K562 (cell line): ENCODE results near the gene CHRNA10. TPM values are rescaled to one million over a fixed set of nuclear protein-coding genes. Genes with fewer than 3 reads are reported as not detected.
"Not testable (repeated sequence)": the region's sequence is repeated elsewhere in the genome, so short reads cannot be mapped to it uniquely, and the experiment has no call there.

Source experiments
- ATAC-seq: fragments of 200-7000 bp; cut with Tn5 transposase; 3 replicates; pipeline ENCODE4 v1.9.1; 2020; ENCODE audit warnings: moderate library complexity
- BruUV-seq: library from RNA; stranded (reverse); fragments of 400-500 nt; replicated peaks from 2 replicates; lab custom pipeline; 2021; lab: Mats Ljungman, UMichigan
- CTCF ChIA-PET: fragments of 300-600 bp; formaldehyde crosslinking; extraction: SDS; loops from one replicate; lab custom pipeline; 2021; ENCODE audit warnings: low intra/inter-chr PET ratio; lab: Yijun Ruan, JAX
- POLR2A ChIA-PET: fragments of 300-600, 350-650 bp; sonication (Branson Sonifier 250); formaldehyde crosslinking; extraction: SDS; loops from one replicate; lab custom pipeline; 2021; ENCODE audit warnings: antibody characterized with exemption, inconsistent platforms; lab: Yijun Ruan, JAX
- DNase-seq, 4 experiments: peaks; one replicate each; pipeline versions ENCODE4 v3.0.0 to v3.0.0-alpha.2; 2011 to 2018; ENCODE audit warnings: low spot score in 3 of 4, mixed read lengths in 3 of 4; ENCODE audit errors: extremely low read depth in 1 of 4
- FAIRE-seq: peaks from 2 replicates; lab custom pipeline; 2011; peaks lifted over from hg19 to GRCh38; lab: Jason Lieb, UNC
- H2AFZ ChIP-seq: 2 replicates; pipeline ENCODE4 v1.6.0; 2011; ENCODE audit warnings: low read depth, low read length, control low read depth, inconsistent platforms
- H3K27ac ChIP-seq: fragments of 200-600 bp; 3 replicates; pipeline ENCODE4 v1.8.0; 2011; ENCODE audit warnings: low read depth, mild to moderate bottlenecking, control low read depth, inconsistent platforms, low read length, moderate library complexity, mixed read lengths; ENCODE audit errors: extremely low read depth
- H3K27me3 ChIP-seq, 2 experiments: fragments of 300-600 bp in 1 of 2; 2 replicates in 1 of 2; 3 replicates in 1 of 2; pipeline versions ENCODE4 v1.6.0 to v1.8.0; 2011; ENCODE audit warnings: inconsistent platforms in 2 of 2, low read length in 2 of 2, mild to moderate bottlenecking in 1 of 2, mixed read lengths in 1 of 2, moderate library complexity in 1 of 2; ENCODE audit not compliant: control insufficient read depth in 2 of 2, insufficient read depth in 2 of 2
- H3K36me3 ChIP-seq: fragments of 300-600 bp; 3 replicates; pipeline ENCODE4 v1.8.0; 2011; ENCODE audit warnings: mild to moderate bottlenecking, low read length, inconsistent platforms; ENCODE audit not compliant: control insufficient read depth, insufficient read depth
- H3K4me1 ChIP-seq, 2 experiments: fragments of 200-600 bp in 1 of 2; replicated peaks in 1 of 2; 2 replicates in 1 of 2; 3 replicates in 1 of 2; pipeline versions ENCODE4 v1.5.1 to v1.8.0; 2011; ENCODE audit warnings: inconsistent platforms in 2 of 2, low read length in 2 of 2, mild to moderate bottlenecking in 1 of 2, mixed read lengths in 1 of 2, moderate library complexity in 1 of 2; ENCODE audit not compliant: control insufficient read depth in 2 of 2, insufficient read depth in 2 of 2
- H3K4me2 ChIP-seq: 2 replicates; pipeline ENCODE4 v1.6.1; 2011; ENCODE audit warnings: low read length, control low read depth, inconsistent platforms, mixed read lengths; ENCODE audit not compliant: insufficient read depth
- H3K4me3 ChIP-seq: fragments of 200-600 bp; sonication (generic), shearing (Covaris generic); 2 replicates; pipeline ENCODE4 v1.5.1; 2016; ENCODE audit warnings: control low read depth, inconsistent platforms
- H3K79me2 ChIP-seq: fragments of 200-600 bp; 3 replicates; pipeline ENCODE4 v1.8.0; 2011; ENCODE audit warnings: low read length, inconsistent platforms; ENCODE audit not compliant: control insufficient read depth, insufficient read depth
- H3K9ac ChIP-seq, 2 experiments: 2 replicates each; pipeline versions ENCODE4 v1.6.0 to v1.6.1; 2011; ENCODE audit warnings: low read depth in 2 of 2, low read length in 2 of 2, control low read depth in 1 of 2, inconsistent platforms in 1 of 2, mild to moderate bottlenecking in 1 of 2, mixed read lengths in 1 of 2; ENCODE audit not compliant: insufficient read depth in 1 of 2
- H3K9me1 ChIP-seq: one replicate; pipeline ENCODE4 v1.6.0; 2011; ENCODE audit warnings: inconsistent platforms, mild to moderate bottlenecking, low read length, moderate library complexity; ENCODE audit not compliant: control insufficient read depth, insufficient read depth
- H3K9me3 ChIP-seq: replicated peaks from 2 replicates; pipeline ENCODE4 v1.5.1; 2011; ENCODE audit warnings: low read depth, low read length, inconsistent platforms; ENCODE audit not compliant: control insufficient read depth, insufficient read depth
- H4K20me1 ChIP-seq: replicated peaks from 2 replicates; pipeline ENCODE4 v1.6.1; 2011; ENCODE audit warnings: low read length, inconsistent platforms, mixed read lengths; ENCODE audit not compliant: control insufficient read depth, insufficient read depth
- ARID1B ChIP-seq: fragments of 450-650 bp; IDR thresholded peaks from 2 replicates; pipeline ENCODE4 v1.6.1; 2016; ENCODE audit warnings: antibody characterized with exemption, mild to moderate bottlenecking, inconsistent platforms
- CBFA2T2 ChIP-seq: fragments of 450-650 bp; conservative IDR thresholded peaks from 2 replicates; pipeline ENCODE4 v1.6.1; 2017; ENCODE audit warnings: mild to moderate bottlenecking
- CBFA2T3 ChIP-seq: fragments of 450-650 bp; IDR thresholded peaks from 2 replicates; pipeline ENCODE4 v1.6.1; 2017
- ETV5 ChIP-seq: sonication (generic); formaldehyde crosslinking; IDR thresholded peaks from 2 replicates; pipeline ENCODE4 v1.4.0; 2020; ENCODE audit warnings: low read depth, mild to moderate bottlenecking, missing genetic modification reagents
- KDM1A ChIP-seq, 2 experiments: fragments of 450-650 bp; IDR thresholded peaks; 2 replicates each; pipeline ENCODE4 v1.6.1; 2016; ENCODE audit warnings: mild to moderate bottlenecking in 2 of 2
- NCOR1 ChIP-seq: fragments of 450-650 bp; IDR thresholded peaks from 2 replicates; pipeline ENCODE4 v1.6.1; 2016; ENCODE audit warnings: mild to moderate bottlenecking, moderate library complexity
- RBBP5 ChIP-seq: fragments of 200-600 bp; sonication (generic); IDR thresholded peaks from 2 replicates; pipeline ENCODE4 v1.6.1; 2012; ENCODE audit warnings: borderline replicate concordance, mild to moderate bottlenecking, low read length, control low read depth, inconsistent platforms; ENCODE audit not compliant: insufficient read depth, poor library complexity, severe bottlenecking
- SMARCE1 ChIP-seq: fragments of 450-650 bp; IDR thresholded peaks from 2 replicates; pipeline ENCODE4 v1.7.1; 2016; ENCODE audit warnings: mild to moderate bottlenecking
- TAL1 ChIP-seq: fragments of 450-650 bp; IDR thresholded peaks from 2 replicates; pipeline ENCODE4 v1.6.1; 2016; ENCODE audit warnings: mild to moderate bottlenecking
- TCF3 ChIP-seq: sonication (generic); formaldehyde crosslinking; IDR thresholded peaks from 2 replicates; pipeline ENCODE4 v1.4.0; 2020; ENCODE audit warnings: mild to moderate bottlenecking, missing genetic modification reagents
- TRIM24 ChIP-seq, 2 experiments: fragments of 450-650 bp; IDR thresholded peaks; 2 replicates each; pipeline ENCODE4 v1.6.1; 2016
- ZBTB5 ChIP-seq: fragments of 450-650 bp; IDR thresholded peaks from 2 replicates; pipeline ENCODE4 v1.6.1; 2017; ENCODE audit warnings: antibody characterized with exemption
- WGBS: fragments of 100-300 bp; shearing (Covaris generic); methylation state at CpG from one replicate; pipeline ENCODE4 v1.1.6; 2016; ENCODE audit warnings: low coverage, mixed read lengths; ENCODE audit not compliant: insufficient coverage; ENCODE audit errors: missing lambda C conversion rate; 5-methylcytosine and 5-hydroxymethylcytosine counted together
- in situ Hi-C: fragments of 300-500 bp; cut with MboI; formaldehyde crosslinking; loops from 4 replicates; pipeline ENCODE4 v1.15.0; 2018; ENCODE audit warnings: inconsistent platforms, mixed read lengths
- intact Hi-C: fragments of 100-400 bp; cut with micrococcal nuclease; formaldehyde crosslinking; loops from 2 replicates; pipeline ENCODE4 v1.14.2; 2022
- polyA plus RNA-seq, 8 experiments: library from polyadenylated mRNA; depleted of rRNA in 4 of 8; stranded (reverse) in 5 of 8; unstranded in 3 of 8; fragments of >200 nt; fragmentation: Nextera tagmentation in 2 of 8; fragmentation: Illumina TruSeq in 1 of 8; extraction: Ambion mirVana in 2 of 8; extraction: Trizol in 1 of 8; gene quantifications; 2 replicates each; pipeline versions ENCODE4 v1.2.1 to v1.2.3, GENCODE V29; 2011 to 2014; ENCODE audit warnings: inconsistent platforms in 1 of 8, missing spikeins in 1 of 8
- total RNA-seq, 7 experiments: library from RNA; depleted of rRNA in 6 of 7; stranded (reverse); fragments of >200 nt in 6 of 7; fragmentation: Illumina TruSeq in 2 of 7; extraction: Trizol in 2 of 7; gene quantifications; 2 replicates each; pipeline versions ENCODE4 v1.2.1 to v1.2.3, GENCODE V29; 2011 to 2021; ENCODE audit warnings: low replicate concordance in 1 of 7
- TF ChIP-seq, protein P1 (sequence below): fragments of 450-650 bp; conservative IDR thresholded peaks from 2 replicates; pipeline ENCODE4 v1.6.1; 2016; ENCODE audit warnings: missing genetic modification characterization, low read depth, mild to moderate bottlenecking, missing compliant biosample characterization, moderate library complexity
- TF ChIP-seq, protein P2 (sequence below): sonication (generic); formaldehyde crosslinking; IDR thresholded peaks from 2 replicates; pipeline ENCODE4 v1.8.1; 2022; ENCODE audit warnings: missing genetic modification reagents

The CHRNA10 gene
- total and polyA plus RNA-seq, 9 of the 15 experiments (the other 6 are each of a cell fraction or from before 2014, with no cell fraction given) = 0.35 to 1.9 (median 0.81) TPM

DNA sequence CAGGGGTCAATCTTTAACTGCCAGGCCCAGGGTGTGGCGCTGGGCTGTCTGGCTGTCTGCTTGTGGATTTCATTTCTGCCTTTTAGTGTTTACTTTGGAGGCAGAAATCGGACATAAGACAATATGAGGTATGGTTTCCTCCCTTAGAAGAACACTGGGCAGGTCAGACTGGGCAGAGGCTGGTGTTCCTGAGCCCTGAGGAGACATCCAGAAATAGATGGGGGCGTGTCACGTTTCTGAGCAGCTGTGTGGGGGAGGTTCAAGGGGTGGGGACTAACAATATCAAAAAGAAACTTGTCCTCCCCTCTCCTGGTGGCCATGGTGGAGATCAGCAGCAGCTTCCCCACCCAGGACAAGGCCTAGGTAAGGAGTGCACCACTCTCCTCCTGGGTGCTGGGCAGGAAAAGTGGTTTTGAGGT, 26.4 kb downstream of the CHRNA10 start, which contains the start of gene ART1 (continued):
- TF ChIP-seq, protein P1, sequence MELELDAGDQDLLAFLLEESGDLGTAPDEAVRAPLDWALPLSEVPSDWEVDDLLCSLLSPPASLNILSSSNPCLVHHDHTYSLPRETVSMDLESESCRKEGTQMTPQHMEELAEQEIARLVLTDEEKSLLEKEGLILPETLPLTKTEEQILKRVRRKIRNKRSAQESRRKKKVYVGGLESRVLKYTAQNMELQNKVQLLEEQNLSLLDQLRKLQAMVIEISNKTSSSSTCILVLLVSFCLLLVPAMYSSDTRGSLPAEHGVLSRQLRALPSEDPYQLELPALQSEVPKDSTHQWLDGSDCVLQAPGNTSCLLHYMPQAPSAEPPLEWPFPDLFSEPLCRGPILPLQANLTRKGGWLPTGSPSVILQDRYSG (tag) = no peak
- TF ChIP-seq, protein P2, sequence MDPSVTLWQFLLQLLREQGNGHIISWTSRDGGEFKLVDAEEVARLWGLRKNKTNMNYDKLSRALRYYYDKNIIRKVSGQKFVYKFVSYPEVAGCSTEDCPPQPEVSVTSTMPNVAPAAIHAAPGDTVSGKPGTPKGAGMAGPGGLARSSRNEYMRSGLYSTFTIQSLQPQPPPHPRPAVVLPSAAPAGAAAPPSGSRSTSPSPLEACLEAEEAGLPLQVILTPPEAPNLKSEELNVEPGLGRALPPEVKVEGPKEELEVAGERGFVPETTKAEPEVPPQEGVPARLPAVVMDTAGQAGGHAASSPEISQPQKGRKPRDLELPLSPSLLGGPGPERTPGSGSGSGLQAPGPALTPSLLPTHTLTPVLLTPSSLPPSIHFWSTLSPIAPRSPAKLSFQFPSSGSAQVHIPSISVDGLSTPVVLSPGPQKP (CRISPR knock-in tag) = no peak

GRCh38 chr11:3643102-3643546, 28.1 kb downstream of the CHRNA10 start:
- POLR2A ChIA-PET = interaction anchor here (0.5 to 0.9 kb wide), 4 partner anchors 9 to 710 kb away, joined by 3 to 4 read pairs (median 3); no protein-coding TSS in a partner anchor
- intact Hi-C loops, FAIRE-seq, BruUV-seq, H3K9me3 ChIP-seq, H3K36me3 ChIP-seq, H3K79me2 ChIP-seq, H4K20me1 ChIP-seq, ATAC-seq, H3K9me1 ChIP-seq, in situ Hi-C loops, CTCF ChIA-PET: not testable (repeated sequence)
- H2AFZ ChIP-seq = peak overlapping the region; percentile 74
- H3K27ac ChIP-seq = peak overlapping the region; percentile 74; the same call in 1 of the 3 replicates
- peaks cover 21 to 29% of the 10 kb centered on the region in 2 experiments; a peak in 4 of 5 replicates for H3K4me1 ChIP-seq
- 7% methylated on average over 8 of the region's 11 CpGs for WGBS
- peaks cover 2 to 17% of the 10 kb centered on the region in 2 experiments; a peak in 2 of 5 replicates for H3K27me3 ChIP-seq
- peak overlapping the region; percentile 67 to 87; a peak in 2 of 4 replicates for H3K9ac ChIP-seq
- H3K4me2 ChIP-seq = peak overlapping the region; percentile 80
- H3K4me3 ChIP-seq = peak overlapping the region; percentile 48
- TF ChIP-seq NCOR1 (peak; percentile 31), KDM1A (IDR thresholded peaks at IDR 0.05) (peak; percentile 46 to 52; a peak in 2 of 4 replicates), TRIM24 (IDR thresholded peaks at IDR 0.05) (peak in 1 of 2 experiments; percentile 33; a peak in 1 of 4 replicates), TAL1 (0 out of 2 replicates have a peak, but pooled peaks have one; percentile 28), SMARCE1 (0 out of 2 replicates have a peak, but pooled peaks have one; percentile 1), CBFA2T3 (peak; percentile 75), ETV5 (CRISPR knock-in tag) (peak; percentile 46; the same call in 1 of the 2 replicates), CBFA2T2 (peak; percentile 45), RBBP5 (peak; percentile 0), ARID1B (peak; percentile 58), TCF3 (CRISPR knock-in tag) (peak; percentile 66), ZBTB5 (peak; percentile 62; the same call in 1 of the 2 replicates)
- DNase-seq = peak in 1 of 4 experiments; percentile 45
